H9 (cell line): Measurements from ENCODE around the gene ZNF883. TPM values are rescaled to one million over a fixed set of nuclear protein-coding genes. Genes with fewer than 3 reads are reported as not detected.
A peak's percentile ranks its signal among the peaks of the same experiment; 100 is the strongest.

Source experiments
- DNase-seq: peaks from one replicate; pipeline ENCODE4 v3.0.0-alpha.2; 2017
- H2AFZ ChIP-seq: one replicate; pipeline ENCODE4 v1.6.1; 2013; ENCODE audit warnings: mild to moderate bottlenecking, low read length, control low read depth, moderate library complexity
- H2AK5ac ChIP-seq: 2 replicates; pipeline ENCODE4 v1.6.1; 2013; ENCODE audit warnings: low read length, control low read depth, mixed read lengths; ENCODE audit not compliant: insufficient read length
- H2BK120ac ChIP-seq: one replicate; pipeline ENCODE4 v1.6.1; 2013; ENCODE audit warnings: low read depth, mild to moderate bottlenecking, low read length, control low read depth, inconsistent platforms; ENCODE audit not compliant: poor library complexity, severe bottlenecking
- H2BK12ac ChIP-seq: 2 replicates; pipeline ENCODE4 v1.6.1; 2013; ENCODE audit warnings: low read length, control low read depth, mixed read lengths, low read depth; ENCODE audit not compliant: insufficient read length
- H2BK15ac ChIP-seq: 2 replicates; pipeline ENCODE4 v1.6.1; 2013; ENCODE audit warnings: low read depth, low read length, control low read depth
- H2BK20ac ChIP-seq: one replicate; pipeline ENCODE4 v1.6.1; 2013; ENCODE audit warnings: low read depth, mild to moderate bottlenecking, low read length, control low read depth, inconsistent platforms; ENCODE audit not compliant: poor library complexity, severe bottlenecking
- H2BK5ac ChIP-seq: 2 replicates; pipeline ENCODE4 v1.6.1; 2013; ENCODE audit warnings: low read length, control low read depth, mixed read lengths; ENCODE audit not compliant: insufficient read length
- H3K14ac ChIP-seq: 2 replicates; pipeline ENCODE4 v1.6.1; 2013; ENCODE audit warnings: low read length, control low read depth; ENCODE audit not compliant: insufficient read depth
- H3K18ac ChIP-seq: 2 replicates; pipeline ENCODE4 v1.6.1; 2013; ENCODE audit warnings: low read depth, mild to moderate bottlenecking, mixed read lengths, low read length, control low read depth; ENCODE audit not compliant: insufficient read length
- H3K23ac ChIP-seq: 2 replicates; pipeline ENCODE4 v1.6.1; 2013; ENCODE audit warnings: low read length, control low read depth, mixed read lengths, low read depth; ENCODE audit not compliant: insufficient read length
- H3K23me2 ChIP-seq: 2 replicates; pipeline ENCODE4 v1.6.1; 2013; ENCODE audit warnings: low read depth, mild to moderate bottlenecking, mixed read lengths, low read length, control low read depth; ENCODE audit not compliant: insufficient read length, poor library complexity, severe bottlenecking
- H3K27ac ChIP-seq: 2 replicates; pipeline ENCODE4 v1.5.1; 2013; ENCODE audit warnings: low read length, control low read depth, mixed read lengths, low read depth; ENCODE audit not compliant: insufficient read length
- H3K27me3 ChIP-seq: 2 replicates; pipeline ENCODE4 v1.6.1; 2013; ENCODE audit warnings: low read length, control low read depth, inconsistent platforms; ENCODE audit not compliant: insufficient read depth
- H3K4ac ChIP-seq: 2 replicates; pipeline ENCODE4 v1.6.1; 2013; ENCODE audit warnings: low read depth, mild to moderate bottlenecking, control low read depth, inconsistent platforms, low read length, moderate library complexity
- H3K4me1 ChIP-seq: 2 replicates; pipeline ENCODE4 v1.6.1; 2013; ENCODE audit warnings: low read length, control low read depth, inconsistent platforms; ENCODE audit not compliant: insufficient read depth
- H3K4me2 ChIP-seq: 2 replicates; pipeline ENCODE4 v1.6.1; 2013; ENCODE audit warnings: low read length, control low read depth, mixed read lengths; ENCODE audit not compliant: insufficient read length, insufficient read depth
- H3K56ac ChIP-seq: 2 replicates; pipeline ENCODE4 v1.6.1; 2013; ENCODE audit warnings: low read depth, mild to moderate bottlenecking, mixed read lengths, low read length, control low read depth; ENCODE audit not compliant: insufficient read length
- H3K79me1 ChIP-seq: 2 replicates; pipeline ENCODE4 v1.6.1; 2013; ENCODE audit warnings: low read depth, mild to moderate bottlenecking, moderate library complexity, low read length, control low read depth, inconsistent platforms; ENCODE audit not compliant: insufficient read depth, poor library complexity, severe bottlenecking
- H3K79me2 ChIP-seq: 2 replicates; pipeline ENCODE4 v1.6.1; 2013; ENCODE audit warnings: low read length, control low read depth, inconsistent platforms; ENCODE audit not compliant: insufficient read depth
- H3K9ac ChIP-seq: 2 replicates; pipeline ENCODE4 v1.6.1; 2013; ENCODE audit warnings: low read length, control low read depth, mixed read lengths; ENCODE audit not compliant: insufficient read length; ENCODE audit errors: extremely low read depth
- H3K9me3 ChIP-seq: one replicate; pipeline ENCODE4 v1.6.1; 2013; ENCODE audit warnings: low read depth, low read length, inconsistent platforms; ENCODE audit not compliant: control insufficient read depth
- H3T11ph ChIP-seq: one replicate; pipeline ENCODE4 v1.6.1; 2013; ENCODE audit warnings: mild to moderate bottlenecking, low read length, control low read depth, inconsistent platforms
- H4K20me1 ChIP-seq: one replicate; pipeline ENCODE4 v1.6.1; 2013; ENCODE audit not compliant: control insufficient read depth, insufficient read length, insufficient read depth
- H4K5ac ChIP-seq: 2 replicates; pipeline ENCODE4 v1.6.1; 2013; ENCODE audit warnings: low read depth, mild to moderate bottlenecking, mixed read lengths, low read length, control low read depth; ENCODE audit not compliant: insufficient read length
- H4K8ac ChIP-seq: replicated peaks from 2 replicates; pipeline ENCODE4 v1.6.1; 2013; ENCODE audit warnings: low read length, control low read depth, mixed read lengths, low read depth; ENCODE audit not compliant: insufficient read length
- H4K91ac ChIP-seq: 2 replicates; pipeline ENCODE4 v1.6.1; 2013; ENCODE audit warnings: low read depth, mild to moderate bottlenecking, moderate library complexity, mixed read lengths, low read length, control low read depth; ENCODE audit not compliant: insufficient read length
- H3K27ac Mint-ChIP-seq, 3 experiments: 2 replicates in 2 of 3; 3 replicates in 1 of 3; pipeline ENCODE4 v1.8.0; 2020 to 2021; ENCODE audit warnings: mixed read lengths in 3 of 3, mild to moderate bottlenecking in 1 of 3, moderate library complexity in 1 of 3
- H3K27me3 Mint-ChIP-seq: 2 replicates; pipeline ENCODE4 v1.8.0; 2021; ENCODE audit warnings: low read depth, mild to moderate bottlenecking, moderate library complexity, mixed read lengths
- H3K36me3 Mint-ChIP-seq, 3 experiments: 2 replicates in 2 of 3; 3 replicates in 1 of 3; pipeline ENCODE4 v1.8.0; 2020 to 2021; ENCODE audit warnings: low read depth in 3 of 3, mixed read lengths in 3 of 3; ENCODE audit not compliant: insufficient read depth in 1 of 3
- H3K4me1 Mint-ChIP-seq, 2 experiments: 2 replicates each; pipeline ENCODE4 v1.8.0; 2020; ENCODE audit warnings: mixed read lengths in 2 of 2
- H3K4me3 Mint-ChIP-seq, 2 experiments: 2 replicates in 1 of 2; 3 replicates in 1 of 2; pipeline ENCODE4 v1.8.0; 2020 to 2021; ENCODE audit warnings: mild to moderate bottlenecking in 2 of 2, mixed read lengths in 2 of 2, moderate library complexity in 1 of 2
- H3K9me3 Mint-ChIP-seq, 2 experiments: 2 replicates in 1 of 2; 3 replicates in 1 of 2; pipeline ENCODE4 v1.8.0; 2020; ENCODE audit warnings: mild to moderate bottlenecking in 2 of 2, mixed read lengths in 2 of 2, moderate library complexity in 1 of 2
- WGBS: extraction: QIAGEN DNeasy Blood & Tissue Kit; methylation state at CpG from one replicate; pipeline ENCODE4 v1.1.7; 2013; ENCODE audit warnings: missing lambda C conversion rate, low lambda C conversion rate, mixed read lengths; ENCODE audit not compliant: insufficient read length; ENCODE audit errors: extremely low coverage; 5-methylcytosine and 5-hydroxymethylcytosine counted together
- total RNA-seq: library from RNA; stranded (reverse); gene quantifications from 2 replicates; pipeline ENCODE4 v1.2.1, GENCODE V29; 2021
- TF ChIP-seq, protein P1 (sequence below): fragments of 200-600 bp; sonication (generic); conservative IDR thresholded peaks from 3 replicates; pipeline ENCODE4 v1.8.0; 2021; ENCODE audit warnings: antibody characterized with exemption, mild to moderate bottlenecking

The ZNF883 gene
- total RNA-seq, 1 experiment from 2014 or later: 13.2 TPM

DNA sequence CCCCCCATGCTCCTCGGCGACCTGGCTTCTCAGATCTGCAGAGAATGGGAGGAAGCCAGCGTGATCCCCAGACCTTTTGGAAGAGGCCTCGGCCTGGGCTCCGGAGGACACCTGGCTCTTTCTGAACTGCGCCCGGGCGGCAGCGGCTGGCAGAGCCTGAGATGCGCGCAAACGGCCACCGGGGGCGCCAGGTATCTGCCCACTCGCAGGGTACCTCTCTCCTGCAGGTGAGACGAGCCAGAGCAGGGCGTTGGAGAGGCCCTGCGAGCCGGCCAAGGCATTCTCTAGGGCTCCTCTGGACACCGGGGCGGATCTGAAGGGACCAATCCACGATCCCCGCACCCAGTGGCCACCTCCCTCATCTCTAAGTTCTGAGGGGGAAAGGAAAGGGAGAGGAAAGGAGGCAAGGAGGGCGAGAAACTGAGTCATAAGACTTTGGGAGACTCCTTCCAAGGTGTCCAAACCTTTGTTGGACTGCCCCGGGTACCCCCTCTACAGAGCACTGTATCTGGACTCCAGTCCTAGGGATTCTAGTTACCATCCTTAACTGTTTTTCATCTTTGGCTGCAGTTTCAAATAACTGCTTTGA, 66.3 kb downstream of the ZNF883 start:
- Histone ChIP-seq H3K9me3 (no peaks in the 10 kb centered on the region), H3K79me2 (no peaks in the 10 kb centered on the region), H3K14ac (no peak overlapping the region), H3K4me1 (no peaks in the 10 kb centered on the region), H3K56ac (no peak overlapping the region), H3T11ph (no peak overlapping the region), H2AFZ (no peak overlapping the region), H2BK5ac (no peak overlapping the region), H3K9ac (no peak overlapping the region), H4K5ac (no peak overlapping the region), H2BK15ac (no peak overlapping the region), H2BK20ac (no peak overlapping the region), H3K27me3 (no peaks in the 10 kb centered on the region), H3K27ac (no peak overlapping the region), H3K79me1 (no peaks in the 10 kb centered on the region), H4K91ac (no peak overlapping the region), H2AK5ac (no peak overlapping the region), H2BK12ac (no peak overlapping the region), H4K20me1 (no peaks in the 10 kb centered on the region), H4K8ac (no peak overlapping the region), H3K23me2 (no peaks in the 10 kb centered on the region), H3K4me2 (no peak overlapping the region), H3K18ac (no peak overlapping the region), H3K4ac (no peak overlapping the region), H2BK120ac (no peak overlapping the region), H3K23ac (no peak overlapping the region)
- no peak overlapping the region for H3K27ac Mint-ChIP-seq
- no peak overlapping the region for H3K4me3 Mint-ChIP-seq
- H3K36me3 Mint-ChIP-seq: peaks cover 0 to 2% (median 0%) of the 10 kb centered on the region in 3 experiments; a peak in 3 of 7 replicates
- WGBS: no CpG with 5 or more reads among the region's 25 CpGs
- H3K4me1 Mint-ChIP-seq: peaks cover 0 to 2% of the 10 kb centered on the region in 2 experiments; a peak in 1 of 4 replicates
- DNase-seq: peak; percentile 90
- TF ChIP-seq, protein P1, sequence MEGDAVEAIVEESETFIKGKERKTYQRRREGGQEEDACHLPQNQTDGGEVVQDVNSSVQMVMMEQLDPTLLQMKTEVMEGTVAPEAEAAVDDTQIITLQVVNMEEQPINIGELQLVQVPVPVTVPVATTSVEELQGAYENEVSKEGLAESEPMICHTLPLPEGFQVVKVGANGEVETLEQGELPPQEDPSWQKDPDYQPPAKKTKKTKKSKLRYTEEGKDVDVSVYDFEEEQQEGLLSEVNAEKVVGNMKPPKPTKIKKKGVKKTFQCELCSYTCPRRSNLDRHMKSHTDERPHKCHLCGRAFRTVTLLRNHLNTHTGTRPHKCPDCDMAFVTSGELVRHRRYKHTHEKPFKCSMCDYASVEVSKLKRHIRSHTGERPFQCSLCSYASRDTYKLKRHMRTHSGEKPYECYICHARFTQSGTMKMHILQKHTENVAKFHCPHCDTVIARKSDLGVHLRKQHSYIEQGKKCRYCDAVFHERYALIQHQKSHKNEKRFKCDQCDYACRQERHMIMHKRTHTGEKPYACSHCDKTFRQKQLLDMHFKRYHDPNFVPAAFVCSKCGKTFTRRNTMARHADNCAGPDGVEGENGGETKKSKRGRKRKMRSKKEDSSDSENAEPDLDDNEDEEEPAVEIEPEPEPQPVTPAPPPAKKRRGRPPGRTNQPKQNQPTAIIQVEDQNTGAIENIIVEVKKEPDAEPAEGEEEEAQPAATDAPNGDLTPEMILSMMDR: peak; percentile 91
- H3K9me3 Mint-ChIP-seq: peaks cover 31 to 45% of the 10 kb centered on the region in 2 experiments
- peaks cover 29% of the 10 kb centered on the region for H3K27me3 Mint-ChIP-seq
